ENCODE results near the gene C16orf90.

DNA sequence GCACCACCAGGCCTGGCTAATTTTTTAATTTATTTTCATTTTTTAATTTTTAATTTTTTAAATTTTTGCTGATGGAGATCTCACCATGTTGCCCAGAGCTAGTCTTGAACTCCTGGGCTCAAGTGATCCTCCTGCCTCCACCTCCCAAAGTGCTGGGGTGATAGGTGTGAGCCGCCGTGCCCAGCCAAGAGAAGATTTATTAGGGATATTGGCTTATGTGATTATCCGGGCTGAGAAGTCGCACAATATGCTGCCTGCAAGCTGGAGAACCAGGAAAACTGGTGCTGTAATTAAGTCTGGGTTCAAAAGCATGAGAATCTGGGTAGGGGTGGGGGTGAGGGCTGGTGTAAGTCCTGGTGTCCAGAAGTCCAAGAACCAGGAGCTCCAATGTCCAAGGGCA lies 2.5 kb upstream of the C16orf90 start:
- TF ChIP-seq CTCF (IDR thresholded peaks at IDR 0.05; ENCODE audit: low read depth, low read length, missing input control) (no peak), YY1 (IDR thresholded peaks at IDR 0.05) (no peak), SP1 (IDR thresholded peaks at IDR 0.05) (no peak), RXRA (IDR thresholded peaks at IDR 0.05) (no peak), JUND (IDR thresholded peaks at IDR 0.05) (no peak), ATF3 (IDR thresholded peaks at IDR 0.05) (no peak), ZBTB33 (IDR thresholded peaks at IDR 0.05) (no peak), EGR1 (IDR thresholded peaks at IDR 0.05; ENCODE audit: low read depth in 2 of 2) (no peak), MAX (IDR thresholded peaks at IDR 0.05) (no peak), HNF4G (IDR thresholded peaks at IDR 0.05) (no peak), TAF1 (conservative IDR thresholded peaks at IDR 0.05) (no peak)
- TF ChIP-seq, protein P1, sequence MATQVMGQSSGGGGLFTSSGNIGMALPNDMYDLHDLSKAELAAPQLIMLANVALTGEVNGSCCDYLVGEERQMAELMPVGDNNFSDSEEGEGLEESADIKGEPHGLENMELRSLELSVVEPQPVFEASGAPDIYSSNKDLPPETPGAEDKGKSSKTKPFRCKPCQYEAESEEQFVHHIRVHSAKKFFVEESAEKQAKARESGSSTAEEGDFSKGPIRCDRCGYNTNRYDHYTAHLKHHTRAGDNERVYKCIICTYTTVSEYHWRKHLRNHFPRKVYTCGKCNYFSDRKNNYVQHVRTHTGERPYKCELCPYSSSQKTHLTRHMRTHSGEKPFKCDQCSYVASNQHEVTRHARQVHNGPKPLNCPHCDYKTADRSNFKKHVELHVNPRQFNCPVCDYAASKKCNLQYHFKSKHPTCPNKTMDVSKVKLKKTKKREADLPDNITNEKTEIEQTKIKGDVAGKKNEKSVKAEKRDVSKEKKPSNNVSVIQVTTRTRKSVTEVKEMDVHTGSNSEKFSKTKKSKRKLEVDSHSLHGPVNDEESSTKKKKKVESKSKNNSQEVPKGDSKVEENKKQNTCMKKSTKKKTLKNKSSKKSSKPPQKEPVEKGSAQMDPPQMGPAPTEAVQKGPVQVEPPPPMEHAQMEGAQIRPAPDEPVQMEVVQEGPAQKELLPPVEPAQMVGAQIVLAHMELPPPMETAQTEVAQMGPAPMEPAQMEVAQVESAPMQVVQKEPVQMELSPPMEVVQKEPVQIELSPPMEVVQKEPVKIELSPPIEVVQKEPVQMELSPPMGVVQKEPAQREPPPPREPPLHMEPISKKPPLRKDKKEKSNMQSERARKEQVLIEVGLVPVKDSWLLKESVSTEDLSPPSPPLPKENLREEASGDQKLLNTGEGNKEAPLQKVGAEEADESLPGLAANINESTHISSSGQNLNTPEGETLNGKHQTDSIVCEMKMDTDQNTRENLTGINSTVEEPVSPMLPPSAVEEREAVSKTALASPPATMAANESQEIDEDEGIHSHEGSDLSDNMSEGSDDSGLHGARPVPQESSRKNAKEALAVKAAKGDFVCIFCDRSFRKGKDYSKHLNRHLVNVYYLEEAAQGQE (IDR thresholded peaks at IDR 0.05): no peak

Measured in liver (tissue), 3 donors.